Smooth muscle cell (in vitro differentiated cells): Measurements from ENCODE around the gene PLB1. TPM values are rescaled to one million over a fixed set of nuclear protein-coding genes. Genes with fewer than 3 reads are reported as not detected.

Source experiments
- DNase-seq: peaks from one replicate; lab custom pipeline; 2025; ENCODE audit not compliant: unreplicated experiment; lab: John Stamatoyannopoulos, UW
- H2AFZ ChIP-seq: fragments of 200-600 bp; sonication (generic); 2 replicates; pipeline ENCODE4 v1.6.0; 2016; ENCODE audit warnings: antibody characterized with exemption, low read depth, mild to moderate bottlenecking
- H3F3A ChIP-seq: fragments of 200-600 bp; sonication (generic); 2 replicates; pipeline ENCODE4 v1.6.0; 2017; ENCODE audit warnings: antibody characterized with exemption, low read depth
- H3K27ac ChIP-seq: fragments of 200-600 bp; sonication (generic); 2 replicates; pipeline ENCODE4 v1.5.1; 2016; ENCODE audit warnings: low read depth, mild to moderate bottlenecking
- H3K27me3 ChIP-seq: fragments of 200-600 bp; sonication (generic); 2 replicates; pipeline ENCODE4 v1.6.1; 2016; ENCODE audit warnings: low read depth, mild to moderate bottlenecking
- H3K36me3 ChIP-seq: fragments of 200-600 bp; sonication (generic); 2 replicates; pipeline ENCODE4 v1.5.1; 2016; ENCODE audit warnings: low read depth
- H3K4me1 ChIP-seq: fragments of 200-600 bp; sonication (generic); 2 replicates; pipeline ENCODE4 v1.5.1; 2016; ENCODE audit warnings: low read depth
- H3K4me2 ChIP-seq: fragments of 200-600 bp; sonication (generic); 2 replicates; pipeline ENCODE4 v1.6.0; 2016; ENCODE audit warnings: mild to moderate bottlenecking
- H3K4me3 ChIP-seq: fragments of 200-600 bp; sonication (generic); 2 replicates; pipeline ENCODE4 v1.5.1; 2016; ENCODE audit warnings: mild to moderate bottlenecking
- H3K79me2 ChIP-seq: fragments of 200-600 bp; sonication (generic); 2 replicates; pipeline ENCODE4 v1.6.0; 2016; ENCODE audit warnings: low read depth, mild to moderate bottlenecking
- H3K9ac ChIP-seq: fragments of 200-600 bp; sonication (generic); 2 replicates; pipeline ENCODE4 v1.6.0; 2016; ENCODE audit warnings: low read depth
- H3K9me3 ChIP-seq: fragments of 200-600 bp; sonication (generic); replicated peaks from 2 replicates; pipeline ENCODE4 v1.5.1; 2016; ENCODE audit warnings: low read depth
- H4K20me1 ChIP-seq: fragments of 200-600 bp; sonication (generic); 2 replicates; pipeline ENCODE4 v1.6.0; 2016; ENCODE audit warnings: low read depth
- CTCF ChIP-seq: fragments of 200-600 bp; sonication (generic); IDR thresholded peaks from 2 replicates; pipeline ENCODE4 v1.5.1; 2017; ENCODE audit warnings: borderline replicate concordance, mild to moderate bottlenecking, antibody characterized with exemption; ENCODE audit not compliant: insufficient read depth, poor library complexity, severe bottlenecking
- WGBS: methylation state at CpG from one replicate; pipeline ENCODE4 v1.1.7; 2016; ENCODE audit warnings: low lambda C conversion rate; 5-methylcytosine and 5-hydroxymethylcytosine counted together
- polyA plus RNA-seq: library from polyadenylated mRNA; unstranded; fragments of >200 nt; fragmentation: Nextera tagmentation; extraction: Ambion mirVana; gene quantifications from 2 replicates; pipeline ENCODE4 v1.2.1, GENCODE V29; 2016
- total RNA-seq: library from RNA; depleted of rRNA; stranded (reverse); fragments of >200 nt; gene quantifications from 2 replicates; pipeline ENCODE4 v1.2.3, GENCODE V29; 2014

PLB1 gene
- total and polyA plus RNA-seq, 2 experiments from 2014 or later: 0.75 to 8.7 TPM

- no peaks in the 10 kb centered on the region for H3K79me2 ChIP-seq
- H3K9ac ChIP-seq: no peak overlapping the region
- no peak overlapping the region for H3K27ac ChIP-seq
- WGBS: 47% methylated on average over 7 of the region's 7 CpGs
- no peak overlapping the region for H3K4me2 ChIP-seq
- no peak overlapping the region for H2AFZ ChIP-seq
- H4K20me1 ChIP-seq: no peaks in the 10 kb centered on the region
- no peak for DNase-seq
- H3F3A ChIP-seq: no peaks in the 10 kb centered on the region
- no peaks in the 10 kb centered on the region for H3K9me3 ChIP-seq
- peaks cover 7% of the 10 kb centered on the region for H3K4me1 ChIP-seq
- no peaks in the 10 kb centered on the region for H3K27me3 ChIP-seq
- no peak overlapping the region for H3K4me3 ChIP-seq
- no peaks in the 10 kb centered on the region for H3K36me3 ChIP-seq
- peak; percentile 95 for TF ChIP-seq CTCF
These were observed 43.3 kb upstream of the PLB1 start for GRCh38 chr2:28452534-28453081.

GRCh38 chr2:28453396-28453795, 42.5 kb upstream of the PLB1 start:
- H3K9me3 ChIP-seq: no peaks in the 10 kb centered on the region
- no peaks in the 10 kb centered on the region for H3K27me3 ChIP-seq
- 96% methylated on average over 8 of the region's 8 CpGs for WGBS
- no peak overlapping the region for H3K4me2 ChIP-seq
- H3F3A ChIP-seq: no peaks in the 10 kb centered on the region
- no peak for TF ChIP-seq CTCF
- H4K20me1 ChIP-seq: no peaks in the 10 kb centered on the region
- no peak overlapping the region for H2AFZ ChIP-seq
- DNase-seq: no peak
- no peak overlapping the region for H3K9ac ChIP-seq
- no peaks in the 10 kb centered on the region for H3K79me2 ChIP-seq
- peaks cover 7% of the 10 kb centered on the region for H3K4me1 ChIP-seq
- no peak overlapping the region for H3K4me3 ChIP-seq
- no peak overlapping the region for H3K27ac ChIP-seq
- H3K36me3 ChIP-seq: no peaks in the 10 kb centered on the region

GRCh38 chr2:28454016-28454930, 41.6 kb upstream of the PLB1 start:
- H3K4me1 ChIP-seq: no peaks in the 10 kb centered on the region
- no peak for TF ChIP-seq CTCF
- no peaks in the 10 kb centered on the region for H3K9me3 ChIP-seq
- no peak overlapping the region for H3K4me3 ChIP-seq
- H3K36me3 ChIP-seq: no peaks in the 10 kb centered on the region
- no peak overlapping the region for H3K9ac ChIP-seq
- DNase-seq: no peak
- no peak overlapping the region for H2AFZ ChIP-seq
- H4K20me1 ChIP-seq: no peaks in the 10 kb centered on the region
- no peaks in the 10 kb centered on the region for H3K79me2 ChIP-seq
- no peak overlapping the region for H3K27ac ChIP-seq
- WGBS: 78% methylated on average over 14 of the region's 14 CpGs
- no peaks in the 10 kb centered on the region for H3K27me3 ChIP-seq
- H3K4me2 ChIP-seq: no peak overlapping the region
- H3F3A ChIP-seq: no peaks in the 10 kb centered on the region
